Measurements from ENCODE around the gene SIRPB2. TPM values are rescaled to one million over a fixed set of nuclear protein-coding genes. Genes with fewer than 3 reads are reported as not detected.
"Not testable (repeated sequence)": the region's sequence is repeated elsewhere in the genome, so short reads cannot be mapped to it uniquely, and the experiment has no call there.

The SIRPB2 gene
- total and polyA plus RNA-seq, 3 experiments from 2014 or later = not detected

GRCh38 chr20:1499528-1500420 is 8.6 kb upstream of the SIRPB2 start:
- no peak overlapping the region for H3K4me3 Mint-ChIP-seq
- ChIA-PET CTCF (interaction anchor here (1.0 to 1.1 kb wide), 2 partner anchors 9 to 235 kb away, joined by 3 read pairs; no protein-coding TSS in a partner anchor), POLR2A (no interaction called here)
- Histone ChIP-seq H3K9me3 (ENCODE audit: low read length) (no peaks in the 10 kb centered on the region), H3K4me1 (ENCODE audit: insufficient read depth, low read length) (peaks cover 3% of the 10 kb centered on the region), H3K4me3 (ENCODE audit: low read length) (no peak overlapping the region), H3K27me3 (ENCODE audit: insufficient read depth, low read length, poor library complexity, severe bottlenecking) (no peaks in the 10 kb centered on the region), H3K36me3 (ENCODE audit: insufficient read depth, low read length) (no peaks in the 10 kb centered on the region), H3K27ac (ENCODE audit: low read depth, low read length) (no peak overlapping the region)
- H3K36me3 Mint-ChIP-seq = peaks cover 0 to 19% (median 0%) of the 10 kb centered on the region in 3 donors
- peaks cover 4 to 12% (median 7%) of the 10 kb centered on the region in 5 donors for H3K9me3 Mint-ChIP-seq
- H3K27ac Mint-ChIP-seq = no peak overlapping the region
- H3K27me3 Mint-ChIP-seq = peaks cover 39 to 69% of the 10 kb centered on the region in 2 donors
- no peak for DNase-seq
- peaks cover 2 to 7% (median 5%) of the 10 kb centered on the region in 3 donors for H3K4me1 Mint-ChIP-seq

GRCh38 chr20:1497371-1497770 is 6.2 kb upstream of the SIRPB2 start:
- DNase-seq; H3K9me3 Mint-ChIP-seq; H3K27me3 ChIP-seq (ENCODE audit: insufficient read depth, low read length, poor library complexity, severe bottlenecking); POLR2A ChIA-PET; H3K27ac Mint-ChIP-seq; H3K36me3 ChIP-seq (ENCODE audit: insufficient read depth, low read length); H3K27ac ChIP-seq (ENCODE audit: low read depth, low read length); H3K4me1 Mint-ChIP-seq; H3K9me3 ChIP-seq (ENCODE audit: low read length); H3K4me3 ChIP-seq (ENCODE audit: low read length); H3K4me3 Mint-ChIP-seq; H3K4me1 ChIP-seq (ENCODE audit: insufficient read depth, low read length): not testable (repeated sequence)
- peaks cover 35 to 73% of the 10 kb centered on the region in 2 donors for H3K27me3 Mint-ChIP-seq
- H3K36me3 Mint-ChIP-seq = peaks cover 0 to 12% (median 0%) of the 10 kb centered on the region in 3 donors
- CTCF ChIA-PET = interaction anchor here (0.7 kb wide), 1 partner anchor 402 kb away, joined by 3 read pairs; no protein-coding TSS in a partner anchor

GRCh38 chr20:1496930-1497329 is 5.7 kb upstream of the SIRPB2 start:
- Mint-ChIP-seq H3K27ac (no peak overlapping the region), H3K36me3 (peaks cover 0 to 9% (median 0%) of the 10 kb centered on the region in 3 donors), H3K4me3 (no peak overlapping the region), H3K4me1 (no peaks in the 10 kb centered on the region), H3K9me3 (peaks cover 0 to 5% (median 3%) of the 10 kb centered on the region in 5 donors), H3K27me3 (peaks cover 33 to 70% of the 10 kb centered on the region in 2 donors)
- ChIA-PET POLR2A (no interaction called here), CTCF (interaction anchor here (0.6 to 0.7 kb wide), 2 partner anchors 403 to 756 kb away, joined by 3 to 5 read pairs; no protein-coding TSS in a partner anchor)
- Histone ChIP-seq H3K4me1 (ENCODE audit: insufficient read depth, low read length) (no peaks in the 10 kb centered on the region), H3K4me3 (ENCODE audit: low read length) (no peak overlapping the region), H3K27me3 (ENCODE audit: insufficient read depth, low read length, poor library complexity, severe bottlenecking) (no peaks in the 10 kb centered on the region), H3K9me3 (ENCODE audit: low read length) (no peaks in the 10 kb centered on the region), H3K27ac (ENCODE audit: low read depth, low read length) (no peak overlapping the region), H3K36me3 (ENCODE audit: insufficient read depth, low read length) (no peaks in the 10 kb centered on the region)
- DNase-seq = no peak

GRCh38 chr20:1494436-1494835 is 3.2 kb upstream of the SIRPB2 start:
- CTCF ChIA-PET = interaction anchor here (1.0 kb wide), 1 partner anchor 9 kb away, joined by 5 read pairs; no protein-coding TSS in a partner anchor
- Mint-ChIP-seq H3K4me1 (no peaks in the 10 kb centered on the region), H3K36me3 (peaks cover 0 to 4% (median 0%) of the 10 kb centered on the region in 3 donors), H3K27me3 (peaks cover 28 to 66% of the 10 kb centered on the region in 2 donors), H3K4me3 (no peak overlapping the region), H3K9me3 (peaks cover 0 to 5% (median 3%) of the 10 kb centered on the region in 5 donors), H3K27ac (peak overlapping the region in 1 of 8 donors; percentile 47)
- POLR2A ChIA-PET = no interaction called here
- no peak overlapping the region for H3K4me3 ChIP-seq (ENCODE audit: low read length)
- no peaks in the 10 kb centered on the region for H3K36me3 ChIP-seq (ENCODE audit: insufficient read depth, low read length)
- H3K27ac ChIP-seq (ENCODE audit: low read depth, low read length) = no peak overlapping the region
- no peaks in the 10 kb centered on the region for H3K9me3 ChIP-seq (ENCODE audit: low read length)
- no peaks in the 10 kb centered on the region for H3K27me3 ChIP-seq (ENCODE audit: insufficient read depth, low read length, poor library complexity, severe bottlenecking)
- DNase-seq = no peak
- H3K4me1 ChIP-seq (ENCODE audit: insufficient read depth, low read length) = no peaks in the 10 kb centered on the region

- Mint-ChIP-seq H3K27me3 (peaks cover 26 to 65% of the 10 kb centered on the region in 2 donors), H3K27ac (no peak overlapping the region)
- CTCF ChIA-PET = interaction anchor here (1.0 kb wide), 1 partner anchor 10 kb away, joined by 5 read pairs; no protein-coding TSS in a partner anchor
These were observed 2.3 kb upstream of the SIRPB2 start for GRCh38 chr20:1493536-1493935.

GRCh38 chr20:1491860-1492642 is 831 bp upstream of the SIRPB2 start:
- Mint-ChIP-seq H3K27ac (no peak overlapping the region), H3K4me1 (no peaks in the 10 kb centered on the region), H3K36me3 (no peaks in the 10 kb centered on the region), H3K27me3 (peaks cover 20 to 64% of the 10 kb centered on the region in 2 donors), H3K9me3 (peaks cover 0 to 5% (median 0%) of the 10 kb centered on the region in 5 donors), H3K4me3 (no peak overlapping the region)
- Histone ChIP-seq H3K36me3 (ENCODE audit: insufficient read depth, low read length) (no peaks in the 10 kb centered on the region), H3K27me3 (ENCODE audit: insufficient read depth, low read length, poor library complexity, severe bottlenecking) (no peaks in the 10 kb centered on the region), H3K9me3 (ENCODE audit: low read length) (no peaks in the 10 kb centered on the region), H3K4me1 (ENCODE audit: insufficient read depth, low read length) (no peaks in the 10 kb centered on the region), H3K4me3 (ENCODE audit: low read length) (no peak overlapping the region), H3K27ac (ENCODE audit: low read depth, low read length) (no peak overlapping the region)
- DNase-seq = no peak
- ChIA-PET CTCF (interaction anchor here (1.3 kb wide), 1 partner anchor 12 kb away, joined by 6 read pairs; no protein-coding TSS in a partner anchor), POLR2A (no interaction called here)

More at GRCh38 chr20:1493536-1493935, 2.3 kb upstream of the SIRPB2 start:
- Histone ChIP-seq H3K27me3 (ENCODE audit: insufficient read depth, low read length, poor library complexity, severe bottlenecking) (no peaks in the 10 kb centered on the region), H3K36me3 (ENCODE audit: insufficient read depth, low read length) (no peaks in the 10 kb centered on the region), H3K4me3 (ENCODE audit: low read length) (no peak overlapping the region), H3K9me3 (ENCODE audit: low read length) (no peaks in the 10 kb centered on the region), H3K4me1 (ENCODE audit: insufficient read depth, low read length) (no peaks in the 10 kb centered on the region), H3K27ac (ENCODE audit: low read depth, low read length) (no peak overlapping the region)
- no peak overlapping the region for H3K4me3 Mint-ChIP-seq
- peaks cover 0 to 5% (median 3%) of the 10 kb centered on the region in 5 donors for H3K9me3 Mint-ChIP-seq
- DNase-seq = no peak
- H3K36me3 Mint-ChIP-seq = peaks cover 0 to 4% (median 0%) of the 10 kb centered on the region in 3 donors
- POLR2A ChIA-PET = no interaction called here
- no peaks in the 10 kb centered on the region for H3K4me1 Mint-ChIP-seq

- ChIA-PET CTCF (interaction anchor here (0.9 kb wide), 1 partner anchor 12 kb away, joined by 3 read pairs; no protein-coding TSS in a partner anchor), POLR2A (no interaction called here)
- no peak for DNase-seq
- no peaks in the 10 kb centered on the region for H3K4me1 ChIP-seq (ENCODE audit: insufficient read depth, low read length)
- peaks cover 0 to 5% (median 0%) of the 10 kb centered on the region in 5 donors for H3K9me3 Mint-ChIP-seq
- no peaks in the 10 kb centered on the region for H3K9me3 ChIP-seq (ENCODE audit: low read length)
- peak overlapping the region in 1 of 8 donors; percentile 44 for H3K27ac Mint-ChIP-seq
- no peak overlapping the region for H3K4me3 Mint-ChIP-seq
- H3K27ac ChIP-seq (ENCODE audit: low read depth, low read length) = no peak overlapping the region
- H3K36me3 Mint-ChIP-seq = no peaks in the 10 kb centered on the region
- no peaks in the 10 kb centered on the region for H3K27me3 ChIP-seq (ENCODE audit: insufficient read depth, low read length, poor library complexity, severe bottlenecking)
- no peak overlapping the region for H3K4me3 ChIP-seq (ENCODE audit: low read length)
- H3K36me3 ChIP-seq (ENCODE audit: insufficient read depth, low read length) = no peaks in the 10 kb centered on the region
- no peaks in the 10 kb centered on the region for H3K4me1 Mint-ChIP-seq
- H3K27me3 Mint-ChIP-seq = peaks cover 18 to 60% of the 10 kb centered on the region in 2 donors
These were observed 501 bp downstream of the SIRPB2 start for GRCh38 chr20:1490643-1491195.
